Middle frontal gyrus (tissue), 1 donor: ENCODE data around the gene ALDOA.
A peak's percentile ranks its signal among the peaks of the same experiment; 100 is the strongest.
"Not testable (repeated sequence)": the region's sequence is repeated elsewhere in the genome, so short reads cannot be mapped to it uniquely, and the experiment has no call there.

Experiments
- DNase-seq: peaks from one replicate; pipeline ENCODE4 v3.0.0-alpha.2; 2015; ENCODE audit warnings: low spot score; ENCODE audit errors: extremely low spot score

The ALDOA gene

DNA sequence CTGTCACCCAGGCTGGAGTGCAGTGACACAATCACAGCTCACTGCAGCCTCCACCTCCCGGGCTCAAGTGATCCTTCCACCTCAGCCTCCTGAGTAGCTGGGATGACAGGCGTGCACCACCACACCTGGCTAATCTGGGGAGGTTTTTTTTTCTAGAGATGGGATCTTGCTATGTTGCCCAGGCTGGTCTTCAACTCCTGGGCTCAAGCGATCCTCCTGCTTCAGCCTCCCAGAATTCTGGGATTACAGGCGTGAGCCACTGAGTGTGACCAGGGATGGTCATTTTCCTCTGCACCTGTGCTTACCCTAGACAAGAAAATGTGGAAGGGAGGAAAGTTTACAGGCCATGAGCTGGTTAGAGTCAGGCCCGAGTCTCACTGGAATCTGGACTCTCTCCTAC, 24.9 kb upstream of the ALDOA start:
- not testable (repeated sequence) for DNase-seq

DNA sequence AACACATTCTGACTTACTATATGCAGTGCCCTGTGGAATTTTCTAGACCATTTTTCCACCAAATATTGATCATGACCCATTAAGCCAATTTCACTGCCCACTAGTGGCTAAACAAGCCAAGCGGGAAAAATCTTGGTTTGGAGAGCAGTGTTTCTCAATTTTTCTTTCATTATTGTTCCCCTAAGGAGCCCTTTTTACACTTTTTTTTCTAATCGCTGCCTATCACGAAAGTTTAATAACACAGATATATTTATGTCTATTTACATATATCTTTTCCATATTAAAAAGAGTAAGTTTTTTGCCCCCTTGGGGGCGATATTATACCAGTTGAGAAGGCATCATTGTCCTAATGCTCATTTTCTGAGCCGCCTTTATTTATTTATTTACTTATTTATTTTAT, 23.7 kb upstream of the ALDOA start:
- DNase-seq, result no peak

DNA sequence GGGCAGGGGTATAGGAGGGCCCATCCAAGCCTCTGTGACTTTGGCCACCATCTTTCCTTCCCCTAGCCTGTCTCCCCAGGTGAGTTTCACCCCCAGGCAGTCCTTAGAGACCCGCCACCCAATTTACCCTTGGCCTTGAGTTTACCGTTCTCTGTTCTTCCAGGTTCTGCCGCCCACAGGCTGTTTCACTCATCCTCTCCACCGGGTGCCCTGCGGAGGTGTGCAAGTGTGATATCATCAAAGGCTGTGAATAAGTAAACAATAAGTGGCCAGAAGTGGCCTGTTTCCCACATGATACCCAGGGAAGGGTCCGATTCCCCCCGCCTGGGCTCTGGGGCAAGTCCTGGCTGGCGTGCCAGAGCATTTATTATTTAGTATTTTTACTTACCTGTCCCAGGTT, 19.4 kb upstream of the ALDOA start:
- no peak for DNase-seq

DNA sequence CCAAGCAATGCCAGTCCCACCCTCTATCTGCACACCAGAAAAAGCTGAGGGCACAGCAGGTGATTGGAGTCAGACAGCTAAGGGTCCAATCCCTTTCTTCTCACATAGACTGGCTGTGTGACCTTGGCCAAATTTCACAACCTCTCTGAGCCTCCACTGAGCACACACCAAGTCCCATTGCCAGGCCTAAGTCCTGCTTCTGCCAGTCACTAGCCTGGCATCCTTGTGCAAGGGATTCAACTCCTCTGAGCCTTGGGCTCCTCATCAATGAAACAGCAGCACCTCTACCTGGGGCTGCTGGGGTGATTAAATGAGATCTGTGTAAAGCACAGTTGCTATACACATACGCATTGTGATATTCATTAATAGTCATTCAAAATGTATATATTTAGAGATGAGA, 19.0 kb upstream of the ALDOA start:
- no peak for DNase-seq

DNA sequence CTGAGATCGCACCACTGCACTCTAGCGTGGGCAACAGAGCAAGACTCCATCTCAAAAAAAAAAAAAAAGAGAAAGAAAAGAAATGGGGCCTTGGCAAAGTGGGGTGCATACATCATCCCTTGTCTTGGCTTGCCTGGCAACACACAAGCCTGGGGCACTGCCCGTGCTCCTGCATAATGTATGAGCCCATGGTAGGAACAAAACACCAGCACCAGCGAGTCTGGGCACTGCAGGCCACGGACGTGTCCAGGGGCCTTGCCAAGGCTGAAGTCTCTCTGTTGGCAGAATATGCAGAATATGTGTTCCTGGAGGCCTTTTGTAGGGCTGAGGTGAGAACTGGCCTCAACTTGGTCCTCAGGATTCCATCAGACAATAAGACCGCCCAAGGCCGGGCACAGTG, 15.7 kb upstream of the ALDOA start:
- no peak for DNase-seq

DNA sequence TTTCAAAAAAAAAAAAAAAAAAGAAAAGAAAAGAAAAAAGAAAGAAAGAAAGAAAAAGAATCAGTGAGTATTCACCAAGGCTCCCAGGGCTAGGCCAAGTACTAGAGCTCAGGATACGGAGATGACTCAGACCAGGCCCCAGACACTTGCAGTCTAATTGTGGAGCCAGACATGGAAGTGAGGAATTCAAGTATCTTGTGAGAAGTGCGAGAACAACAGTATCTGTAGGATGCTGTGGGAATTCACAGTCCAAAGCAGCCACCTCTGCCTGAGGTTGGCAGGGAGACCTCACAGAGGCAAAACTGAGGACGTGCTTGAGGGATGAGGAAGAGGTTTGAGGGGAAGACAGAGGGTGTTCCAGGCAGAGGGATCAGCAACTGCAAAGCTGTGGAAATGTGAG, 14.0 kb upstream of the ALDOA start:
- DNase-seq, result no peak

DNA sequence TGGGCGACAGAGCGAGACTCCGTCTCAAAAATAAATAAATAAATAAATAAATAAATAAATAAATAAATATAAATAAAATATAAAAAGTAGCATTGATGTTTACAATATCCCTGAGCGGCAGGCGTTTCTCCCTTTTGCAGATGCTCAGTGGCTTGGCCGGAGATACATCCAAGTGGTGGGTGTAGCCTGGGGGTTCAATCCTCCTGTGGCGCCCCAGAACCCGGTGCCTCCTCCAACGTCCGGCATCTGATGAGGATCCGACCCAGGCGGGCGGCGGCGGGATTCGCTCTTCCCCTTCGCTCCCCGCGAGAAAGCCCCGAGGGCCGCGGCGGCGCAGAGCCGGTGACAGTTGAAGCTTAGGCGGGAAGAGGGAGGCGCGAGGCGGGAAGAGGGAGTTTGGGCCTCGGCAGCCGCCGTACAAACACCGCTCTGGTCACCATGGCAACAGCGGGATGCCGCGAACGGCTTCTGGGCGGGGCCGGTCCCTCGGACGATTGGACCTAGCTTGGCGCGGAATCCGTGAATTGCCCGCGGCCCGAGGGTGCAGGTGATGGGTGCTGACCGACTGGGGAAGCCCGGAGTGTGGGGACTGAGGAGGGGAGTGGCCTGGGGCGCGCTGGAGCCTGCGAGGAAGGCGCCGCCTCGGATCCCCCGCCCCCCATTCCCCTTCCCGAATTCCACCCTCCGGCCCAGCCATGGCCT, 12.7 kb upstream of the ALDOA start:
- peak; percentile 53 for DNase-seq

DNA sequence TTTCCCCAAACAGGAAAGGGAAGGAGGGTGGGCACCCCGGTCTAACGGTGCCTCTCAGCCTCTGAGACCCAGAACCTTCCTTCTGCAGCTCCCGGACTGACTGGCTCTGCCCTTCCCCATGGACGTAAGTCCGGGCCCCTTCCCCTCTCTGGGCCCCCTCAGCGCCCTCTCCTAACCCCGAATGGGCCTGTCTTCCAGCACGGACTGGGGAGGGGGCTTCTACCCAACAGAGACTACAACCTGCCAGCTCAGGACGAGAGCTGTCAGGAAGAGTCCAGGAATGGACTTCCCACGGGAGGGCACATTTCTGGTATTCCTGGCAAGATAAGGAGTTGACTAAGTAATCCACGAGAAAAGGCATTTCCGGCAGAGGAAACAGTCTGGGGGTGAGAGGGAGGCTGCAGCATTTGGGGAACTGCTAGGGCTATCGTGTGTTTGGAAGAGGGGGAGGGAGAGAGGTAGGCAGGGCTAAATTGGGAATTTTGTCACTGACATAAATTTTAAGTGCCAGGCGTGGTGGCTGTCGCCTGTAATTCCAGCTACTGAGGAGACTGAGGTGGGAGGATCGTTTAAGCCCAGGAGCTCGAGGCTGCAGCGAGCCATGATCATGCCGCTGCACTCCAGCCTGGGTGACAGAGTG, 12.1 kb upstream of the ALDOA start:
- DNase-seq, result no peak

DNA sequence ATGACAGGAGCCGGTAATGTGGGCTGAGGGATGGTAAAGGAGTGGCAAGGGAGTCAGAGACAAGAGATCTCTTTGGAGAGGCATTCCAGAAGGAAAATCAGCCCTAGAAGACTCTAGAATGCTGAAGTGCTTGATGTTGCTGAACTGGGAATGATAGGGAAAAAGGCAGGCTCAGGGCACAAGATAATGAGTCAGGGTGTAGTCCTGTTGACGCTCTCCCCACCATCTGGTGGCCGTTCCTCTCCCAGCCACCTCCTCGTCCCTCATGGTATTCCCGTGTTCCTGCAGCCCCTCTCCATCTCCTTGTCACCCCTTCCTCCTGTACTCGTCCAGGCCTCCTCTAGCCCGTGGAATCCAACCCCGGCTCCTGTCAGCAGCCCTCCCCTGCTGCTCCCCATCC, 11.1 kb upstream of the ALDOA start:
- DNase-seq, result no peak

DNA sequence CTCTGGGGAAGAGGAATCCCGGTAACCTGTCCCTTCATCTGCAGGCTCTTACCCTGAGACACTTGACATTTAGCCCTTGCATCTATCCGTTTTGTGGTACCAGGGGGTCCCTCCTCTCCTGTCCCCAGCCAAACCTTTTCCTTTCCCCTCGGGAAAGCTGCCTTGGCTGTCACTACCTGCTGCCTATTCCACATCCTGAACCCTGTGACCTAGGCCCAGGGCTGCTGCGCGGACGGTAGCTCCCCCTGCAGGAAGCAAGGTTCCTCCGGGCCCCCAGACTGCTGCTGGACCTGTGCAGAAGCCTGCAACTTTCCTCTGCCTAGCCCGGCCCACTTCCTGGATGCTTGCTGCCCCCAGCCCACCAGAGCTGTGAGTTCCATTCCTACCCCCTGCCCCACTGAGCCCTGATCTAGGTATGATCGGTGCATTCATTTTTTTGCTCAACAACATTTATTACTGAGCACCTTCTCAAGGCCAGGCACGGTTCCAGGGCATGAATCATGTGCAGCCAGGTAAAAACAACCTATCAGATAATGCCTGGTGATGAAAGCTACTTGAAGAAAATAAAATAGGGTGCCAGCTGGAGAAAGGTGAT, 10.5 kb upstream of the ALDOA start:
- no peak for DNase-seq

DNA sequence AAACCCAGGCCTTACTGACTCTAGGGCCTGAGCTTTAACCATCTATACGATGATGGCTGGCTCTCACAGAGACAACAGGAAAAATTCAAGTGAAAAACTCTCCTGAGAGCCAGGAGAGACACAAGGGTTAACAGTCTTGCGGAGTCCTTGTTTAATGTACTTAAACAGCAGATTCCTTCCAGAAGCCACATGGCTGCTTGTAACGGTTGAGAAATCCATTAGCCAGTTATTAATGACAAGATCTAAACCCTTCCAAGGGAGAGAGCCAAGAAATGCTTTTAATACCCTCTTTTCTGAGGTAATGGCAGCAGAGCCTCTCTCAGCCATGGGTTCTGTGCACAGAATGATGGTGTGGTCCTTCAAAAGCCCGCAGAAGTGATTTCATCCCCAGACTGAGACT, 5.2 kb upstream of the ALDOA start:
- no peak for DNase-seq

DNA sequence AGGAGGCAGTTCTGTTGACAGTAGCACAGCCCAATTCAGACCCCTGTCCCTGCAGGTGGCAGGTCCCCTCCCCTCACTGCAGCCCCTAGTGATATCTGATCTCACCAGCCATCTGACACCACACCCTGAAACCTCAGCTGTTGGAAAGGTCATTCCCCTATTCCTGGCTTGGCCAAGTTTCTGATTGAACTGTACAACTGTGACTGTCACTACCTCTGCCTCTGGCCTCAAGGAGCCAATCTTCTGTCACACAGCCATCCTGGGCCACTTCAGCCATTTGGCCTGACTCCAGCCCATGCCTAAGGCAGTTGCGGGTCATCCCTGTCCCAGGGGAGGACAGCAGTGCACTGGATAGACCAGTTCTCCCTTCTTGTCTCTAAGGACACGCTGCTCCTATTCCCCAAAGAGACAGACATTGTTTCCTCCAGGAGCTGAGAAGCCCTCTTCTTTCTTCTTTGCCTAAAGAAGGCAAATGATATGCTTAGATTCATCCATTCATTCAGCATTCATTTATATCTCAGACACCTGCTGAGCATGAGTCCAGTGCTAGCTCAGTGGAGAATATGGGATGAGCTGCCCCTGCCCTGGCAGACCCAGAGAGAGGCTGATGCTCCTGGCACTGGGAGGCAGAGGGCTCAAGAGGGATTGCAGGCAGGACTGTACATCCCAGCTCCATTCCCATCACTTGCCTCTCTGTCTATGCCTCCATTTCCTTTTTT, 4.6 kb upstream of the ALDOA start:
- no peak for DNase-seq

DNA sequence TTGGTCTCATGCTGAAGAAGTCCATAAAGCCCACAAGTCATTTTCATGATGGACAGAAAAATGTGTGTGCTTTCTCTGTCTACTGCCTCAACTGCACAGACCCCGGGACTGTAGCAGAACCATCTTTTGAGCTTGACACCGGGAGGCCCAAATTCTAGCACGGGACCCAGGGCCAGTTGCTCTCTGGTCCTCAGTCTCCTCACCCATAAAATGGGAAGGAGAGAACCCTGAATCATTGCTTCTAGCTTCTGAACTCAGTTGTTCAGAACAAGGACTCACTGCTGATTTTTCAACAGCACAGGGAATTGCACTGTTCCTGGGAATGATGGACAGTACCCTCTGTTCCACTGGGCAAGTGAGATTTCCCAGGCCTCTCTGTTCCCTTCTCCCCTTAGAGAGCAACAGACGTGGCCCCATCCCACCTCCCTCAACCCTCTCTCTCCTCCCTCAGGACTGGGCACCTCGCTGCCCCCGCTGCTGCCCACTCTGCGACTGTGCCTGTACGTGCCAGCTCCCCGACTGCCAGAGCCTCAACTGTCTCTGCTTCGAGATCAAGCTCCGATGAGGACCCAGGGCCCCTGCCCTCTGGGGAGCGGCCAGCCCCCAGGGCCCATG, 2.2 kb upstream of the ALDOA start:
- DNase-seq, result no peak

DNA sequence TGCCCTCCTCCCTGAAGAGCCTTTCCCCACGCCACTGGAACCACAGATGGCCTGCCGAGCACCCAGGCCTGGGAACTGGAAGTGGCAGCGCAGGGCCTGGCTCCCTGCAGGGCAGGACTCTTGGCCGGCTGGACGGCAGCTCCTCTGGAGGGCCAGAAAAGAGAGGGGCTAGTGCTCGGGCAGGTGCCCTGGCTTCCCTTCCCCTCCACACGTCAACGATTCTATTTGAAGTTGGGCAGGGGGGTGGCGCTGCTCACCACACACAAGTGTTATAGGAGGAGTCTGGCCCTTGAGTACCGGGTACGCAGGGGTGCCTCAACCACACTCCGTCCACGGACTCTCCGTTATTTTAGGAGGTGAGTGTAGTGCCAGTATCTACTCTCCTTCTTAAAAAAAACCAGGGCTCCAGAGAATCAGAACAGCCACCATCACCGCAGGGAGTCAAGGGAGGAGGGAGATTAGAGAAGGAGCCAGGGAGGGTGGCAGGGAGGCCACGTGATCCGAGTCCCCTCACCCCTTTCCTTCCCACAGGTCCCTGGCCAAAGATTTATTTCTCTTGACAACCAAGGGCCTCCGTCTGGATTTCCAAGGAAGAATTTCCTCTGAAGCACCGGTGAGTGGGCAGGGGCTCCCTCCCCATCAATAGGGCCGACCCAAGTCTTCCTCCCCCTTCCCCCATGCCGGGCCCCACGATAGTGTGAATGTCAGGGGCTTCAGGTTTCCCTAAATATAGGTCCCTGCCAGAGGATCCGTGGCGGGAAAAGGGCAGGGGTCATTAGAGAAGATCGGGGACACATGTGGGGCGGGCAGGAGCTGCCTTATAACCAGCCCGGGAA, 1.4 kb upstream of the ALDOA start:
- peak; percentile 46 for DNase-seq

DNA sequence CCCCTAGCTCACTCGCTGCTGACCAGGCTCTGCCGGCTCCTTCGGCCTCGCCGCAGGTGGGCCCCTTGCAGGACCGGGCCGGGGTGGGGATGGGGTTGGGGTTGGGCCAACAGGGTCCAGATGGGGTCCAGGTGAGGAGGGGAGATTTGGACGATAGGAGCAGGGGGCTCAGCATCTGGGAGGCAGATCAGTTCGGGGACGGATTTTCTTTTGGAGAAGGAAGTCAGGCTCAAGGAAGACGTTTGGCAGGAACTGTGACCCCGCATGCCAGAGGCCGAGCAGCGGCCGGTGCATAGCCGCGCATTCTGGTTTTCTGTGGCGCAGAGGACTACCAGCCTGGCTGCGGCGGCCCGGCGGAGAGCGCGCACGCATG, 845 bp upstream of the ALDOA start:
- no peak for DNase-seq

DNA sequence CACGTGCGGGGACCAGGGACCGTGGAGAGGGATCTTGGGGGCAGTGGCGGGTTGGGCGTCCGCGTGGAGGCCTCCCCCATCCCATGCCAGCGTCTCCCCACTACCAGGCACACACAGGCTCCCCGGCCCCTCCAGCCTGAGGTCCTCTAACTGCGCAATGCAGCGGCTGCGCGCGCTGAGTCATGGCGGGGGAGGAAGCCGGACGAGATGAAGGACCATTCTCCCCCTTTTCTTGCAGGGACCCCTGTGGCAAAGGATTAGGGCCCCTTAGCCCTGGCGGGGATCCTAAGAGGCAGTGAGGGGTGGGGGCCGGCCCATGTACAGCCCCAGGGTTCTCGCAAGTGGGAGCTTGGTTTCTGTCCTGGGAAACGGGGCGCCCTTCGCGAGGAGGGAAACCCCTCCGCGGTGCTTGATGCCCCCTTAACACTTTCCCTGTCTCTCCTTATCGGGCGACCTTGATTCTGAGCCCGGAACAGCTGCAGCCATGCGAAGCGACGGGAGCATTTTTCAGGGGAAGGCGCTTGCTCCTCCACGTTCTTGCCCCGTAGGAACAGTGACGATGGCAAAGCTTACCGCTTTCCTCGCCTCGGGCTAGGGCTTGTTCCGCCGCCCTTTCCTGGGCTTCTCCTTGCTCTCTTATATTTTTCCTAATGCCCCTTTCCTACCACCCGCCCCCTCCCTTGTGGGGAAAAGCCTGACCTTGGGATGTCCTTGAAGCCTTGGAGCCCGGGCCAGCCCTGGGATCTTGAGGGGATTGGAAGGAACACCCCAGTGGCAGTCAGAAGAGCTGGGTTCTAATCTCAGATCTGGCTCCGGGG, 592 bp downstream of the ALDOA start:
- DNase-seq, result no peak

DNA sequence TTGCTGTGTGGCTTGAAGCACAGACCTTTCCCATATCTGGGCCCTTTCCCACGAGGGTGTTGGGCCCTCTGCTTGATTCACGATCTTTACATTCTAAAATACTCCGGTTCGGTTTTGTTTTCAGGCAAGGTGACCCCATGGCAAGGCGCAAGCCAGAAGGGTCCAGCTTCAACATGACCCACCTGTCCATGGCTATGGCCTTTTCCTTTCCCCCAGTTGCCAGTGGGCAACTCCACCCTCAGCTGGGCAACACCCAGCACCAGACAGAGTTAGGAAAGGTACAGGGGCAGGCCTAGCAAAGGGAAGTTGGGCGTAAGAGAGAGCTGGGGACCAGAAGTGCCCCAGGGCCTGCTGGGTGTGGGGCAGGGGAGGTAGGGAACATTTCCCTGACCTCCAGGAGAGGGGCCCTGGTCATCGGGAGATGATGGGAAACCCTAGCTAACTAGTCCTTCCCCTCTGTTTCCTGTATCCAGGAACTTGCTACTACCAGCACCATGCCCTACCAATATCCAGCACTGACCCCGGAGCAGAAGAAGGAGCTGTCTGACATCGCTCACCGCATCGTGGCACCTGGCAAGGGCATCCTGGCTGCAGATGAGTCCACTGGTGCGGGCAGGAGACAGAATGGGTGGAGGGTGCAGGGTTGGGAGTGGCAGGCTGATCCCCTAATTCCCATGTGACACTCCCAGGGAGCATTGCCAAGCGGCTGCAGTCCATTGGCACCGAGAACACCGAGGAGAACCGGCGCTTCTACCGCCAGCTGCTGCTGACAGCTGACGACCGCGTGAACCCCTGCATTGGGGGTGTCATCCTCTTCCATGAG, 1.4 kb downstream of the ALDOA start:
- DNase-seq, result no peak

DNA sequence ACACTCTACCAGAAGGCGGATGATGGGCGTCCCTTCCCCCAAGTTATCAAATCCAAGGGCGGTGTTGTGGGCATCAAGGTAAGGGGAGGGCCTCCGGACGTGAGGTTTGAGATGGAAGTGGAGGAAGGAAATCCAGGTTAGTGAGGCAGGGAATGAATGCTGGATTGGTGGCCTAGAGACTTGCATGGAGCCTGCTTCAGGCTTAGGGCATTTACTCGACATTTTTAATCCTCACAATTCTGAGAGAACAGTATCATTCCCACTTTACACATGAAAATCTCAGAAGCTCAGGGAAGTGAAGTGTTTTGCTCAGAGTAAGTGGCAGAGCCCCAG, 2.0 kb downstream of the ALDOA start:
- DNase-seq, result no peak

DNA sequence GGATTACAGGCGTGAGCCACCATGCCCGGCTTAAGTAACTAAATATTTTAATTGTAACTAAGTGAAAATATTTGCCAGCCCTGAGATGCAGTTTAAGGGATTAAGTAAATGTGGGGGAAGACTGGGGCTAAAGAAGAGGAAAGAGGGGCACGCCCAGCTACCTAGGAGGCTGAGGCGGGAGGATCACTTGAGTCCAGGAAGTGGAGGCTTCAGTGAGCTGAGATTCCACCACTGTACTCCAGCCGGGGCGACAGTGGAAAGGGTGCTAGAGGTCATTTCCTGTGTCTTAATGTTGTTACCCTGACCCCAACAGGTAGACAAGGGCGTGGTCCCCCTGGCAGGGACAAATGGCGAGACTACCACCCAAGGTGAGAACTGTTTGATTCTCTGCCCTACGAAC, 2.8 kb downstream of the ALDOA start:
- DNase-seq, result no peak
